H9 (cell line): ENCODE results near the gene SLC35A1. TPM values are rescaled to one million over a fixed set of nuclear protein-coding genes. Genes with fewer than 3 reads are reported as not detected.

Experiments used
- DNase-seq: peaks from one replicate; pipeline ENCODE4 v3.0.0-alpha.2; 2017
- H2AFZ ChIP-seq: one replicate; pipeline ENCODE4 v1.6.1; 2013; ENCODE audit warnings: mild to moderate bottlenecking, low read length, control low read depth, moderate library complexity
- H2AK5ac ChIP-seq: 2 replicates; pipeline ENCODE4 v1.6.1; 2013; ENCODE audit warnings: low read length, control low read depth, mixed read lengths; ENCODE audit not compliant: insufficient read length
- H2BK120ac ChIP-seq: one replicate; pipeline ENCODE4 v1.6.1; 2013; ENCODE audit warnings: low read depth, mild to moderate bottlenecking, low read length, control low read depth, inconsistent platforms; ENCODE audit not compliant: poor library complexity, severe bottlenecking
- H2BK12ac ChIP-seq: 2 replicates; pipeline ENCODE4 v1.6.1; 2013; ENCODE audit warnings: low read length, control low read depth, mixed read lengths, low read depth; ENCODE audit not compliant: insufficient read length
- H2BK15ac ChIP-seq: 2 replicates; pipeline ENCODE4 v1.6.1; 2013; ENCODE audit warnings: low read depth, low read length, control low read depth
- H2BK20ac ChIP-seq: one replicate; pipeline ENCODE4 v1.6.1; 2013; ENCODE audit warnings: low read depth, mild to moderate bottlenecking, low read length, control low read depth, inconsistent platforms; ENCODE audit not compliant: poor library complexity, severe bottlenecking
- H2BK5ac ChIP-seq: 2 replicates; pipeline ENCODE4 v1.6.1; 2013; ENCODE audit warnings: low read length, control low read depth, mixed read lengths; ENCODE audit not compliant: insufficient read length
- H3K14ac ChIP-seq: 2 replicates; pipeline ENCODE4 v1.6.1; 2013; ENCODE audit warnings: low read length, control low read depth; ENCODE audit not compliant: insufficient read depth
- H3K18ac ChIP-seq: 2 replicates; pipeline ENCODE4 v1.6.1; 2013; ENCODE audit warnings: low read depth, mild to moderate bottlenecking, mixed read lengths, low read length, control low read depth; ENCODE audit not compliant: insufficient read length
- H3K23ac ChIP-seq: 2 replicates; pipeline ENCODE4 v1.6.1; 2013; ENCODE audit warnings: low read length, control low read depth, mixed read lengths, low read depth; ENCODE audit not compliant: insufficient read length
- H3K23me2 ChIP-seq: 2 replicates; pipeline ENCODE4 v1.6.1; 2013; ENCODE audit warnings: low read depth, mild to moderate bottlenecking, mixed read lengths, low read length, control low read depth; ENCODE audit not compliant: insufficient read length, poor library complexity, severe bottlenecking
- H3K27ac ChIP-seq: 2 replicates; pipeline ENCODE4 v1.5.1; 2013; ENCODE audit warnings: low read length, control low read depth, mixed read lengths, low read depth; ENCODE audit not compliant: insufficient read length
- H3K27me3 ChIP-seq: 2 replicates; pipeline ENCODE4 v1.6.1; 2013; ENCODE audit warnings: low read length, control low read depth, inconsistent platforms; ENCODE audit not compliant: insufficient read depth
- H3K4ac ChIP-seq: 2 replicates; pipeline ENCODE4 v1.6.1; 2013; ENCODE audit warnings: low read depth, mild to moderate bottlenecking, control low read depth, inconsistent platforms, low read length, moderate library complexity
- H3K4me1 ChIP-seq: 2 replicates; pipeline ENCODE4 v1.6.1; 2013; ENCODE audit warnings: low read length, control low read depth, inconsistent platforms; ENCODE audit not compliant: insufficient read depth
- H3K4me2 ChIP-seq: 2 replicates; pipeline ENCODE4 v1.6.1; 2013; ENCODE audit warnings: low read length, control low read depth, mixed read lengths; ENCODE audit not compliant: insufficient read length, insufficient read depth
- H3K56ac ChIP-seq: 2 replicates; pipeline ENCODE4 v1.6.1; 2013; ENCODE audit warnings: low read depth, mild to moderate bottlenecking, mixed read lengths, low read length, control low read depth; ENCODE audit not compliant: insufficient read length
- H3K79me1 ChIP-seq: 2 replicates; pipeline ENCODE4 v1.6.1; 2013; ENCODE audit warnings: low read depth, mild to moderate bottlenecking, moderate library complexity, low read length, control low read depth, inconsistent platforms; ENCODE audit not compliant: insufficient read depth, poor library complexity, severe bottlenecking
- H3K79me2 ChIP-seq: 2 replicates; pipeline ENCODE4 v1.6.1; 2013; ENCODE audit warnings: low read length, control low read depth, inconsistent platforms; ENCODE audit not compliant: insufficient read depth
- H3K9ac ChIP-seq: 2 replicates; pipeline ENCODE4 v1.6.1; 2013; ENCODE audit warnings: low read length, control low read depth, mixed read lengths; ENCODE audit not compliant: insufficient read length; ENCODE audit errors: extremely low read depth
- H3K9me3 ChIP-seq: one replicate; pipeline ENCODE4 v1.6.1; 2013; ENCODE audit warnings: low read depth, low read length, inconsistent platforms; ENCODE audit not compliant: control insufficient read depth
- H3T11ph ChIP-seq: one replicate; pipeline ENCODE4 v1.6.1; 2013; ENCODE audit warnings: mild to moderate bottlenecking, low read length, control low read depth, inconsistent platforms
- H4K20me1 ChIP-seq: one replicate; pipeline ENCODE4 v1.6.1; 2013; ENCODE audit not compliant: control insufficient read depth, insufficient read length, insufficient read depth
- H4K5ac ChIP-seq: 2 replicates; pipeline ENCODE4 v1.6.1; 2013; ENCODE audit warnings: low read depth, mild to moderate bottlenecking, mixed read lengths, low read length, control low read depth; ENCODE audit not compliant: insufficient read length
- H4K8ac ChIP-seq: replicated peaks from 2 replicates; pipeline ENCODE4 v1.6.1; 2013; ENCODE audit warnings: low read length, control low read depth, mixed read lengths, low read depth; ENCODE audit not compliant: insufficient read length
- H4K91ac ChIP-seq: 2 replicates; pipeline ENCODE4 v1.6.1; 2013; ENCODE audit warnings: low read depth, mild to moderate bottlenecking, moderate library complexity, mixed read lengths, low read length, control low read depth; ENCODE audit not compliant: insufficient read length
- H3K27ac Mint-ChIP-seq, 3 experiments: 2 replicates in 2 of 3; 3 replicates in 1 of 3; pipeline ENCODE4 v1.8.0; 2020 to 2021; ENCODE audit warnings: mixed read lengths in 3 of 3, mild to moderate bottlenecking in 1 of 3, moderate library complexity in 1 of 3
- H3K27me3 Mint-ChIP-seq: 2 replicates; pipeline ENCODE4 v1.8.0; 2021; ENCODE audit warnings: low read depth, mild to moderate bottlenecking, moderate library complexity, mixed read lengths
- H3K36me3 Mint-ChIP-seq, 3 experiments: 2 replicates in 2 of 3; 3 replicates in 1 of 3; pipeline ENCODE4 v1.8.0; 2020 to 2021; ENCODE audit warnings: low read depth in 3 of 3, mixed read lengths in 3 of 3; ENCODE audit not compliant: insufficient read depth in 1 of 3
- H3K4me1 Mint-ChIP-seq, 2 experiments: 2 replicates each; pipeline ENCODE4 v1.8.0; 2020; ENCODE audit warnings: mixed read lengths in 2 of 2
- H3K4me3 Mint-ChIP-seq, 2 experiments: 2 replicates in 1 of 2; 3 replicates in 1 of 2; pipeline ENCODE4 v1.8.0; 2020 to 2021; ENCODE audit warnings: mild to moderate bottlenecking in 2 of 2, mixed read lengths in 2 of 2, moderate library complexity in 1 of 2
- H3K9me3 Mint-ChIP-seq, 2 experiments: 2 replicates in 1 of 2; 3 replicates in 1 of 2; pipeline ENCODE4 v1.8.0; 2020; ENCODE audit warnings: mild to moderate bottlenecking in 2 of 2, mixed read lengths in 2 of 2, moderate library complexity in 1 of 2
- WGBS: extraction: QIAGEN DNeasy Blood & Tissue Kit; methylation state at CpG from one replicate; pipeline ENCODE4 v1.1.7; 2013; ENCODE audit warnings: missing lambda C conversion rate, low lambda C conversion rate, mixed read lengths; ENCODE audit not compliant: insufficient read length; ENCODE audit errors: extremely low coverage; 5-methylcytosine and 5-hydroxymethylcytosine counted together
- total RNA-seq: library from RNA; stranded (reverse); gene quantifications from 2 replicates; pipeline ENCODE4 v1.2.1, GENCODE V29; 2021
- TF ChIP-seq, protein P1 (sequence below): fragments of 200-600 bp; sonication (generic); conservative IDR thresholded peaks from 3 replicates; pipeline ENCODE4 v1.8.0; 2021; ENCODE audit warnings: antibody characterized with exemption, mild to moderate bottlenecking

The SLC35A1 gene
- total RNA-seq, 1 experiment from 2014 or later: 6.1 TPM

- no CpG with 5 or more reads among the region's 15 CpGs for WGBS
- Mint-ChIP-seq H3K9me3 (no peaks in the 10 kb centered on the region), H3K27ac (0 out of 7 replicates have a peak overlapping the region, but pooled peaks of 1 of the 3 experiments have one; percentile 43), H3K27me3 (no peaks in the 10 kb centered on the region), H3K36me3 (peaks cover 0 to 4% (median 0%) of the 10 kb centered on the region in 3 experiments; a peak in 2 of 7 replicates), H3K4me3 (peak overlapping the region; percentile 97 to 99), H3K4me1 (peaks cover 7 to 9% of the 10 kb centered on the region in 2 experiments)
- H3K4me2 ChIP-seq: peak overlapping the region; percentile 94
- no peaks in the 10 kb centered on the region for H4K20me1 ChIP-seq
- H3K4ac ChIP-seq: no peak overlapping the region
- no peak overlapping the region for H3K23ac ChIP-seq
- TF ChIP-seq, protein P1, sequence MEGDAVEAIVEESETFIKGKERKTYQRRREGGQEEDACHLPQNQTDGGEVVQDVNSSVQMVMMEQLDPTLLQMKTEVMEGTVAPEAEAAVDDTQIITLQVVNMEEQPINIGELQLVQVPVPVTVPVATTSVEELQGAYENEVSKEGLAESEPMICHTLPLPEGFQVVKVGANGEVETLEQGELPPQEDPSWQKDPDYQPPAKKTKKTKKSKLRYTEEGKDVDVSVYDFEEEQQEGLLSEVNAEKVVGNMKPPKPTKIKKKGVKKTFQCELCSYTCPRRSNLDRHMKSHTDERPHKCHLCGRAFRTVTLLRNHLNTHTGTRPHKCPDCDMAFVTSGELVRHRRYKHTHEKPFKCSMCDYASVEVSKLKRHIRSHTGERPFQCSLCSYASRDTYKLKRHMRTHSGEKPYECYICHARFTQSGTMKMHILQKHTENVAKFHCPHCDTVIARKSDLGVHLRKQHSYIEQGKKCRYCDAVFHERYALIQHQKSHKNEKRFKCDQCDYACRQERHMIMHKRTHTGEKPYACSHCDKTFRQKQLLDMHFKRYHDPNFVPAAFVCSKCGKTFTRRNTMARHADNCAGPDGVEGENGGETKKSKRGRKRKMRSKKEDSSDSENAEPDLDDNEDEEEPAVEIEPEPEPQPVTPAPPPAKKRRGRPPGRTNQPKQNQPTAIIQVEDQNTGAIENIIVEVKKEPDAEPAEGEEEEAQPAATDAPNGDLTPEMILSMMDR: no peak
- H3K79me2 ChIP-seq: no peaks in the 10 kb centered on the region
- H3K27me3 ChIP-seq: no peaks in the 10 kb centered on the region
- H2BK120ac ChIP-seq: no peak overlapping the region
- no peak overlapping the region for H2BK15ac ChIP-seq
- H2BK20ac ChIP-seq: no peak overlapping the region
- H3T11ph ChIP-seq: no peak overlapping the region
- no peak for DNase-seq
- H3K56ac ChIP-seq: no peak overlapping the region
- no peak overlapping the region for H2AK5ac ChIP-seq
- H3K23me2 ChIP-seq: peaks cover 8% of the 10 kb centered on the region
- no peak overlapping the region for H3K27ac ChIP-seq
- H3K14ac ChIP-seq: peak overlapping the region; percentile 54; the same call in 1 of the 2 replicates
- no peak overlapping the region for H3K18ac ChIP-seq
- H3K9me3 ChIP-seq: no peaks in the 10 kb centered on the region
- peaks cover 4% of the 10 kb centered on the region; the same call in 1 of the 2 replicates for H3K4me1 ChIP-seq
- no peak overlapping the region for H3K9ac ChIP-seq
- H2AFZ ChIP-seq: no peak overlapping the region
- H4K5ac ChIP-seq: no peak overlapping the region
- H3K79me1 ChIP-seq: no peaks in the 10 kb centered on the region
- H2BK5ac ChIP-seq: no peak overlapping the region
- H2BK12ac ChIP-seq: no peak overlapping the region
- H4K91ac ChIP-seq: no peak overlapping the region
- H4K8ac ChIP-seq: no peak overlapping the region
Measured at GRCh38 chr6:87473419-87473903, 687 bp downstream of the SLC35A1 start.
